SK-N-SH (cell line): Measurements from ENCODE around the gene EIF1AD. TPM values are rescaled to one million over a fixed set of nuclear protein-coding genes. Genes with fewer than 3 reads are reported as not detected.

Source experiments
- CTCF ChIA-PET: fragments of 300-600, 350-600 bp; formaldehyde crosslinking; extraction: SDS; loops from one replicate; lab custom pipeline; 2021; lab: Yijun Ruan, JAX
- POLR2A ChIA-PET: fragments of 350-600 bp; sonication (Branson Sonifier 250); formaldehyde crosslinking; extraction: SDS; loops from one replicate; lab custom pipeline; 2020; ENCODE audit warnings: antibody characterized with exemption, inconsistent platforms; lab: Yijun Ruan, JAX
- DNase-seq: peaks from one replicate; pipeline ENCODE4 v3.0.0; 2012
- H2AFZ ChIP-seq: fragments of 200-600 bp; sonication (generic); 2 replicates; pipeline ENCODE4 v1.8.1; 2016; ENCODE audit warnings: antibody characterized with exemption, mild to moderate bottlenecking, low read depth
- H3F3A ChIP-seq: fragments of 200-600 bp; sonication (generic); replicated peaks from 2 replicates; pipeline ENCODE3; 2016; ENCODE audit warnings: antibody characterized with exemption, mild to moderate bottlenecking; ENCODE audit not compliant: insufficient read depth
- H3K27ac ChIP-seq, 2 experiments: fragments of 200-500 bp in 1 of 2; fragments of 200-600 bp in 1 of 2; sonication (Bioruptor generic) in 1 of 2; sonication (generic), shearing (Covaris generic) in 1 of 2; 2 replicates each; pipeline versions ENCODE4 v1.5.1 to v1.6.1; 2014 to 2016; ENCODE audit warnings: low read depth in 2 of 2, inconsistent platforms in 1 of 2, low read length in 1 of 2, mild to moderate bottlenecking in 1 of 2, mixed read lengths in 1 of 2
- H3K27me3 ChIP-seq: fragments of 200-600 bp; sonication (generic), shearing (Covaris generic); 2 replicates; pipeline ENCODE4 v1.6.1; 2016; ENCODE audit warnings: mixed run types; ENCODE audit not compliant: insufficient read depth
- H3K36me3 ChIP-seq, 2 experiments: fragments of 200-500 bp in 1 of 2; fragments of 200-600 bp in 1 of 2; sonication (Bioruptor generic) in 1 of 2; sonication (generic) in 1 of 2; replicated peaks in 1 of 2; 2 replicates each; pipeline versions ENCODE3 to v1.5.1; 2014 to 2016; ENCODE audit warnings: low read length in 1 of 2, mild to moderate bottlenecking in 1 of 2; ENCODE audit not compliant: insufficient read depth in 2 of 2, control insufficient read depth in 1 of 2
- H3K4me1 ChIP-seq, 2 experiments: fragments of 200-500 bp in 1 of 2; fragments of 200-600 bp in 1 of 2; sonication (Bioruptor generic) in 1 of 2; sonication (generic), shearing (Covaris generic) in 1 of 2; 2 replicates each; pipeline versions ENCODE4 v1.5.1 to v1.6.1; 2014 to 2016; ENCODE audit warnings: low read depth in 1 of 2, low read length in 1 of 2, mixed run types in 1 of 2; ENCODE audit not compliant: insufficient read depth in 2 of 2, control insufficient read depth in 1 of 2
- H3K4me2 ChIP-seq: fragments of 200-600 bp; sonication (generic), shearing (Covaris generic); 2 replicates; pipeline ENCODE4 v1.6.1; 2017; ENCODE audit warnings: mixed run types
- H3K4me3 ChIP-seq, 2 experiments: fragments of 200-500 bp in 1 of 2; fragments of 200-600 bp in 1 of 2; sonication (Bioruptor generic) in 1 of 2; sonication (generic), shearing (Covaris generic) in 1 of 2; 2 replicates each; pipeline versions ENCODE4 v1.5.1 to v1.8.1; 2014 to 2016; ENCODE audit warnings: low read depth in 2 of 2, inconsistent platforms in 1 of 2, low read length in 1 of 2, mild to moderate bottlenecking in 1 of 2, mixed read lengths in 1 of 2, moderate library complexity in 1 of 2
- H3K79me2 ChIP-seq: fragments of 200-600 bp; sonication (generic); 2 replicates; pipeline ENCODE4 v1.8.1; 2017; ENCODE audit warnings: mild to moderate bottlenecking; ENCODE audit not compliant: insufficient read depth
- H3K9ac ChIP-seq: fragments of 200-600 bp; sonication (generic); 2 replicates; pipeline ENCODE4 v1.6.1; 2017; ENCODE audit warnings: mixed run types
- H3K9me2 ChIP-seq: fragments of 200-600 bp; sonication (generic); 2 replicates; pipeline ENCODE4 v1.6.1; 2017; ENCODE audit warnings: mixed run types
- H3K9me3 ChIP-seq: fragments of 200-600 bp; sonication (generic); 2 replicates; pipeline ENCODE4 v1.6.1; 2017; ENCODE audit warnings: mixed run types, mild to moderate bottlenecking, moderate library complexity
- H4K20me1 ChIP-seq: fragments of 200-600 bp; sonication (generic); 2 replicates; pipeline ENCODE4 v1.6.1; 2017; ENCODE audit warnings: mild to moderate bottlenecking, mixed run types; ENCODE audit not compliant: insufficient read depth
- CHD2 ChIP-seq: fragments of 150-350 bp; IDR thresholded peaks from 2 replicates; pipeline ENCODE4 v1.6.1; 2018; ENCODE audit warnings: low read length; ENCODE audit not compliant: partially characterized antibody
- EZH2phosphoT487 ChIP-seq: fragments of 200-600 bp; sonication (generic); IDR thresholded peaks from 2 replicates; pipeline ENCODE4 v1.6.1; 2017; ENCODE audit warnings: low read depth, mixed run types, mild to moderate bottlenecking, antibody characterized with exemption, moderate library complexity, borderline replicate concordance
- FOXJ3 ChIP-seq: sonication (generic); formaldehyde crosslinking; IDR thresholded peaks from 2 replicates; pipeline ENCODE4 v1.5.1; 2020; ENCODE audit warnings: mild to moderate bottlenecking, missing genetic modification reagents
- FOXM1 ChIP-seq: IDR thresholded peaks from 2 replicates; pipeline ENCODE4 v1.4.0; 2012; ENCODE audit warnings: low read depth, mild to moderate bottlenecking
- GABPA ChIP-seq: IDR thresholded peaks from 2 replicates; pipeline ENCODE4 v1.4.0; 2012; ENCODE audit warnings: low read depth, mild to moderate bottlenecking
- JUND ChIP-seq: IDR thresholded peaks from 2 replicates; pipeline ENCODE4 v1.4.0; 2012
- NRF1 ChIP-seq: IDR thresholded peaks from 2 replicates; pipeline ENCODE4 v1.6.1; 2012; ENCODE audit warnings: low read depth, mild to moderate bottlenecking, low read length
- RAD21 ChIP-seq: IDR thresholded peaks from 2 replicates; pipeline ENCODE4 v1.6.1; 2012; ENCODE audit warnings: mild to moderate bottlenecking, low read length
- SMC3 ChIP-seq: IDR thresholded peaks from 2 replicates; pipeline ENCODE4 v1.6.1; 2012; ENCODE audit warnings: low read depth, low read length, improper control_type of control experiment
- TCF12 ChIP-seq: IDR thresholded peaks from 2 replicates; pipeline ENCODE4 v1.4.0; 2012
- TEAD4 ChIP-seq: IDR thresholded peaks from 2 replicates; pipeline ENCODE4 v1.4.0; 2012; ENCODE audit warnings: mild to moderate bottlenecking, borderline replicate concordance; ENCODE audit not compliant: insufficient read depth
- USF2 ChIP-seq: fragments of 150-350 bp; IDR thresholded peaks from 2 replicates; pipeline ENCODE4 v1.6.1; 2017; ENCODE audit warnings: antibody characterized with exemption, low read length, low read depth, borderline replicate concordance
- YY1 ChIP-seq: IDR thresholded peaks from 2 replicates; pipeline ENCODE4 v1.4.0; 2012; ENCODE audit warnings: low read depth, mild to moderate bottlenecking
- WGBS: methylation state at CpG from one replicate; pipeline ENCODE4 v1.1.6; 2017; ENCODE audit warnings: low lambda C conversion rate; 5-methylcytosine and 5-hydroxymethylcytosine counted together
- polyA plus RNA-seq, 3 experiments: library from polyadenylated mRNA; depleted of rRNA; stranded (reverse); fragments of >200 nt; gene quantifications; 2 replicates each; pipeline ENCODE4 v1.2.3, GENCODE V29; 2012
- TF ChIP-seq, protein P1 (sequence below): IDR thresholded peaks from 2 replicates; pipeline ENCODE4 v1.4.0; 2012; ENCODE audit warnings: low read depth, borderline replicate concordance
- TF ChIP-seq, protein P2 (sequence below): IDR thresholded peaks from 2 replicates; pipeline ENCODE4; 2012
- TF ChIP-seq, protein P3 (sequence below): IDR thresholded peaks from 2 replicates; pipeline ENCODE4 v1.4.0; 2012; ENCODE audit warnings: low read depth, borderline replicate concordance

EIF1AD gene
- polyA plus RNA-seq, 1 of the 3 experiments (the other 2 are of a cell fraction): 28.9 TPM

DNA sequence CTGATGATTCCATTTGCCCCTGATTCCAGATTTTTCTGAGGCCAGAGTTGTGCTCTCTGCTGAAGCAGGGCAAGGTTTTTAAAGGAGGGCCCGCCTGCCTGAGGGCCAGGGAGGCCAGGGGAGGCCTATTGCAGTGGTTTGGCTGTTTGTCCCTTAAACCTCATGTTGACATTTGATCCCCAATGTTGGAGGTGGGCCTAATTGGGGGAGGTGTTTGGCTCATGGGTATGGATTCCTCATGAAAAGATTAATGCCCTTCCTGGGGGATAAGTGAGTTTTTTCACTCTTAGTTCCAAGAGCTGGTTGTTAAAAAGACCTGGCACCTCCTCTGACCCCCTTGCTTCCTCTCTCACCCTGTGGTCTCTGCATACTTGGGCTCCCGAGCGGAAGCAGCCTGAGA lies 37.8 kb upstream of the EIF1AD start:
- ChIA-PET POLR2A (no interaction called here), CTCF (interaction anchor here (8.8 kb wide), 1 partner anchor 17 kb away, joined by 55 read pairs; no protein-coding TSS in a partner anchor)
- DNase-seq: no peak
- Histone ChIP-seq H4K20me1 (no peaks in the 10 kb centered on the region), H3K27ac (no peak overlapping the region), H3K36me3 (peaks cover 0 to 6% of the 10 kb centered on the region in 2 experiments), H3K4me2 (no peak overlapping the region), H3K4me3 (no peak overlapping the region), H3K79me2 (no peaks in the 10 kb centered on the region), H3K27me3 (no peaks in the 10 kb centered on the region), H3K9me2 (no peaks in the 10 kb centered on the region), H3F3A (peaks cover 5% of the 10 kb centered on the region)
- 100% methylated on average over 3 of the region's 3 CpGs for WGBS
- TF ChIP-seq TCF12 (no peak), JUND (no peak), NRF1 (no peak), TEAD4 (no peak), CHD2 (no peak), YY1 (no peak), EZH2phosphoT487 (no peak), FOXJ3 (CRISPR knock-in tag) (no peak)
- TF ChIP-seq, protein P1, sequence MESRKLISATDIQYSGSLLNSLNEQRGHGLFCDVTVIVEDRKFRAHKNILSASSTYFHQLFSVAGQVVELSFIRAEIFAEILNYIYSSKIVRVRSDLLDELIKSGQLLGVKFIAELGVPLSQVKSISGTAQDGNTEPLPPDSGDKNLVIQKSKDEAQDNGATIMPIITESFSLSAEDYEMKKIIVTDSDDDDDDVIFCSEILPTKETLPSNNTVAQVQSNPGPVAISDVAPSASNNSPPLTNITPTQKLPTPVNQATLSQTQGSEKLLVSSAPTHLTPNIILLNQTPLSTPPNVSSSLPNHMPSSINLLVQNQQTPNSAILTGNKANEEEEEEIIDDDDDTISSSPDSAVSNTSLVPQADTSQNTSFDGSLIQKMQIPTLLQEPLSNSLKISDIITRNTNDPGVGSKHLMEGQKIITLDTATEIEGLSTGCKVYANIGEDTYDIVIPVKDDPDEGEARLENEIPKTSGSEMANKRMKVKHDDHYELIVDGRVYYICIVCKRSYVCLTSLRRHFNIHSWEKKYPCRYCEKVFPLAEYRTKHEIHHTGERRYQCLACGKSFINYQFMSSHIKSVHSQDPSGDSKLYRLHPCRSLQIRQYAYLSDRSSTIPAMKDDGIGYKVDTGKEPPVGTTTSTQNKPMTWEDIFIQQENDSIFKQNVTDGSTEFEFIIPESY: no peak
- TF ChIP-seq, all 33 proteins: peak for 0
- Histone ChIP-seq H3K9me3 (no peaks in the 10 kb centered on the region), H3K9ac (no peak overlapping the region), H3K4me1 (peaks cover 0 to under 1% of the 10 kb centered on the region in 2 experiments; a peak in 1 of 4 replicates), H2AFZ (no peak overlapping the region)

- Histone ChIP-seq H3K9me2 (no peaks in the 10 kb centered on the region), H3K79me2 (no peaks in the 10 kb centered on the region), H3K36me3 (peaks cover 0 to 3% of the 10 kb centered on the region in 2 experiments), H3K27ac (no peak overlapping the region), H3K9me3 (no peaks in the 10 kb centered on the region), H3K4me1 (no peaks in the 10 kb centered on the region), H2AFZ (no peak overlapping the region), H3K27me3 (no peaks in the 10 kb centered on the region), H3K9ac (no peak overlapping the region), H4K20me1 (no peaks in the 10 kb centered on the region), H3K4me2 (no peak overlapping the region), H3F3A (no peaks in the 10 kb centered on the region), H3K4me3 (no peak overlapping the region)
- DNase-seq: no peak
- ChIA-PET POLR2A (no interaction called here), CTCF (interaction anchor here (0.9 to 8.8 kb wide), 4 partner anchors 8 to 31 kb away, joined by 3 to 55 read pairs (median 16); partner anchors contain the start of gene CST6)
- TF ChIP-seq TCF12: no peak
- no peak for TF ChIP-seq FOXM1
- no peak for TF ChIP-seq RAD21
- no peak for TF ChIP-seq SMC3
- TF ChIP-seq, protein P2, sequence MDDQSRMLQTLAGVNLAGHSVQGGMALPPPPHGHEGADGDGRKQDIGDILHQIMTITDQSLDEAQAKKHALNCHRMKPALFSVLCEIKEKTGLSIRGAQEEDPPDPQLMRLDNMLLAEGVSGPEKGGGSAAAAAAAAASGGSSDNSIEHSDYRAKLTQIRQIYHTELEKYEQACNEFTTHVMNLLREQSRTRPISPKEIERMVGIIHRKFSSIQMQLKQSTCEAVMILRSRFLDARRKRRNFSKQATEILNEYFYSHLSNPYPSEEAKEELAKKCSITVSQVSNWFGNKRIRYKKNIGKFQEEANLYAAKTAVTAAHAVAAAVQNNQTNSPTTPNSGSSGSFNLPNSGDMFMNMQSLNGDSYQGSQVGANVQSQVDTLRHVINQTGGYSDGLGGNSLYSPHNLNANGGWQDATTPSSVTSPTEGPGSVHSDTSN: no peak
- TF ChIP-seq, protein P3, sequence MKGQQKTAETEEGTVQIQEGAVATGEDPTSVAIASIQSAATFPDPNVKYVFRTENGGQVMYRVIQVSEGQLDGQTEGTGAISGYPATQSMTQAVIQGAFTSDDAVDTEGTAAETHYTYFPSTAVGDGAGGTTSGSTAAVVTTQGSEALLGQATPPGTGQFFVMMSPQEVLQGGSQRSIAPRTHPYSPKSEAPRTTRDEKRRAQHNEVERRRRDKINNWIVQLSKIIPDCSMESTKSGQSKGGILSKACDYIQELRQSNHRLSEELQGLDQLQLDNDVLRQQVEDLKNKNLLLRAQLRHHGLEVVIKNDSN: no peak
- no peak for TF ChIP-seq GABPA
- no peak for TF ChIP-seq USF2
- TF ChIP-seq JUND: no peak
- 43% methylated on average over 2 of the region's 3 CpGs for WGBS
Measured at GRCh38 chr11:66037327-66037726, 35.4 kb upstream of the EIF1AD start.
